ENCODE data around the gene PADI3.
A peak's percentile ranks its signal among the peaks of the same experiment; 100 is the strongest.

The PADI3 gene

GRCh38 chr1:17215545-17215890, 33.4 kb upstream of the PADI3 start:
- no peak for DNase-seq (ENCODE audit: low read depth, low spot score)

GRCh38 chr1:17216078-17216477, 32.8 kb upstream of the PADI3 start:
- DNase-seq (ENCODE audit: low read depth, low spot score), result no peak

- no peak for DNase-seq (ENCODE audit: low read depth, low spot score)
Measured at GRCh38 chr1:17217607-17218006, 31.3 kb upstream of the PADI3 start.

- DNase-seq (ENCODE audit: low read depth, low spot score), result no peak
Measured at GRCh38 chr1:17218939-17219338, 30.0 kb upstream of the PADI3 start.

GRCh38 chr1:17220287-17220686, 28.6 kb upstream of the PADI3 start:
- no peak for DNase-seq (ENCODE audit: low read depth, low spot score)

GRCh38 chr1:17222557-17222956, 26.3 kb upstream of the PADI3 start:
- no peak for DNase-seq (ENCODE audit: low read depth, low spot score)

GRCh38 chr1:17224434-17224833, 24.5 kb upstream of the PADI3 start:
- no peak for DNase-seq (ENCODE audit: low read depth, low spot score)

- no peak for DNase-seq (ENCODE audit: low read depth, low spot score)
Measured at GRCh38 chr1:17225140-17225539, 23.8 kb upstream of the PADI3 start.

GRCh38 chr1:17227358-17227915, 21.5 kb upstream of the PADI3 start:
- DNase-seq (ENCODE audit: low read depth, low spot score), result no peak

GRCh38 chr1:17228619-17229018, 20.3 kb upstream of the PADI3 start:
- no peak for DNase-seq (ENCODE audit: low read depth, low spot score)

- DNase-seq (ENCODE audit: low read depth, low spot score), result no peak
Measured at GRCh38 chr1:17229379-17229778, 19.5 kb upstream of the PADI3 start.

- no peak for DNase-seq (ENCODE audit: low read depth, low spot score)
Measured at GRCh38 chr1:17230106-17230505, 18.8 kb upstream of the PADI3 start.

GRCh38 chr1:17230671-17231310, 18.1 kb upstream of the PADI3 start:
- no peak for DNase-seq (ENCODE audit: low read depth, low spot score)

- DNase-seq (ENCODE audit: low read depth, low spot score), result no peak
Measured at GRCh38 chr1:17232759-17233661, 15.9 kb upstream of the PADI3 start.

- no peak for DNase-seq (ENCODE audit: low read depth, low spot score)
Measured at GRCh38 chr1:17233675-17234320, 15.1 kb upstream of the PADI3 start.

GRCh38 chr1:17234405-17234804, 14.5 kb upstream of the PADI3 start:
- DNase-seq (ENCODE audit: low read depth, low spot score), result no peak

GRCh38 chr1:17235135-17235885, 13.6 kb upstream of the PADI3 start:
- no peak for DNase-seq (ENCODE audit: low read depth, low spot score)

GRCh38 chr1:17236779-17237560, 11.9 kb upstream of the PADI3 start:
- peak; percentile 57 for DNase-seq (ENCODE audit: low read depth, low spot score)

- DNase-seq (ENCODE audit: low read depth, low spot score), result no peak
Measured at GRCh38 chr1:17237561-17237903, 11.4 kb upstream of the PADI3 start.

- DNase-seq (ENCODE audit: low read depth, low spot score), result peak; percentile 91
Measured at GRCh38 chr1:17239420-17239819, 9.5 kb upstream of the PADI3 start.

Data from iPS DF 19.7 (cell line).